Measurements from ENCODE around the gene TLE6. TPM values are rescaled to one million over a fixed set of nuclear protein-coding genes. Genes with fewer than 3 reads are reported as not detected.

Gene TLE6
- total and polyA plus RNA-seq, 2 of the 13 experiments (the other 11 are each of a cell fraction or from before 2014, with no cell fraction given), result 0.24 to 5.5 TPM

GRCh38 chr19:3041327-3041726 lies 64.0 kb downstream of the TLE6 start (continued):
- TF ChIP-seq SYNCRIP (IDR thresholded peaks at IDR 0.05; ENCODE audit: insufficient read depth, low read depth, low read length), result no peak

GRCh38 chr19:3041761-3042620 lies 64.6 kb downstream of the TLE6 start:
- Histone ChIP-seq H3K36me3 (replicated peaks in 1 of 2; ENCODE audit: control insufficient read depth in 1 of 2, insufficient read depth in 2 of 2, low read length in 2 of 2) (no peaks in the 10 kb centered on the region), H3K79me2 (ENCODE audit: insufficient read depth, low read length) (no peaks in the 10 kb centered on the region), H3K27ac (ENCODE audit: extremely low read length, insufficient read depth, low read length) (no peak overlapping the region), H3K4me3 (replicated peaks in 1 of 3; ENCODE audit: insufficient read depth in 1 of 3, low read depth in 2 of 3, low read length in 3 of 3) (peak overlapping the region in 1 of 3 experiments; percentile 16; a peak in 2 of 6 replicates), H3K4me2 (ENCODE audit: low read depth, low read length) (peak overlapping the region; percentile 39; the same call in 1 of the 2 replicates), H4K20me1 (ENCODE audit: insufficient read depth, low read length) (no peaks in the 10 kb centered on the region), H3K4me1 (ENCODE audit: insufficient read depth, low read length) (peaks cover 21% of the 10 kb centered on the region), H3K27me3 (ENCODE audit: control insufficient read depth in 1 of 2, insufficient read depth in 2 of 2, low read length in 2 of 2) (peaks cover 2 to 5% of the 10 kb centered on the region in 2 experiments; a peak in 3 of 5 replicates), H3K9me3 (ENCODE audit: low read length) (no peaks in the 10 kb centered on the region), H2AFZ (ENCODE audit: low read length) (no peak overlapping the region), H3K9ac (ENCODE audit: insufficient read depth, low read depth, low read length) (no peak overlapping the region)
- intact Hi-C loops (cut with micrococcal nuclease; ENCODE audit: unreplicated experiment), result no loop called here
- 21% methylated on average over 27 of the region's 40 CpGs for WGBS (ENCODE audit: low lambda C conversion rate)
- in situ Hi-C loops (cut with HindIII; ENCODE audit: extremely low pct_ligation_motif_present, low pct_unique_long_range_greater_than_20kb), result no loop called here
- peak; percentile 99 for TF ChIP-seq ZNF768 (CRISPR knock-in tag; IDR thresholded peaks at IDR 0.05)
- TF ChIP-seq, protein P1, sequence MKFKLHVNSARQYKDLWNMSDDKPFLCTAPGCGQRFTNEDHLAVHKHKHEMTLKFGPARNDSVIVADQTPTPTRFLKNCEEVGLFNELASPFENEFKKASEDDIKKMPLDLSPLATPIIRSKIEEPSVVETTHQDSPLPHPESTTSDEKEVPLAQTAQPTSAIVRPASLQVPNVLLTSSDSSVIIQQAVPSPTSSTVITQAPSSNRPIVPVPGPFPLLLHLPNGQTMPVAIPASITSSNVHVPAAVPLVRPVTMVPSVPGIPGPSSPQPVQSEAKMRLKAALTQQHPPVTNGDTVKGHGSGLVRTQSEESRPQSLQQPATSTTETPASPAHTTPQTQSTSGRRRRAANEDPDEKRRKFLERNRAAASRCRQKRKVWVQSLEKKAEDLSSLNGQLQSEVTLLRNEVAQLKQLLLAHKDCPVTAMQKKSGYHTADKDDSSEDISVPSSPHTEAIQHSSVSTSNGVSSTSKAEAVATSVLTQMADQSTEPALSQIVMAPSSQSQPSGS (CRISPR knock-in tag; IDR thresholded peaks at IDR 0.05), result no peak
- peak; percentile 64 for TF ChIP-seq ZMYM3 (CRISPR knock-in tag; IDR thresholded peaks at IDR 0.05)
- TF ChIP-seq, protein P2, sequence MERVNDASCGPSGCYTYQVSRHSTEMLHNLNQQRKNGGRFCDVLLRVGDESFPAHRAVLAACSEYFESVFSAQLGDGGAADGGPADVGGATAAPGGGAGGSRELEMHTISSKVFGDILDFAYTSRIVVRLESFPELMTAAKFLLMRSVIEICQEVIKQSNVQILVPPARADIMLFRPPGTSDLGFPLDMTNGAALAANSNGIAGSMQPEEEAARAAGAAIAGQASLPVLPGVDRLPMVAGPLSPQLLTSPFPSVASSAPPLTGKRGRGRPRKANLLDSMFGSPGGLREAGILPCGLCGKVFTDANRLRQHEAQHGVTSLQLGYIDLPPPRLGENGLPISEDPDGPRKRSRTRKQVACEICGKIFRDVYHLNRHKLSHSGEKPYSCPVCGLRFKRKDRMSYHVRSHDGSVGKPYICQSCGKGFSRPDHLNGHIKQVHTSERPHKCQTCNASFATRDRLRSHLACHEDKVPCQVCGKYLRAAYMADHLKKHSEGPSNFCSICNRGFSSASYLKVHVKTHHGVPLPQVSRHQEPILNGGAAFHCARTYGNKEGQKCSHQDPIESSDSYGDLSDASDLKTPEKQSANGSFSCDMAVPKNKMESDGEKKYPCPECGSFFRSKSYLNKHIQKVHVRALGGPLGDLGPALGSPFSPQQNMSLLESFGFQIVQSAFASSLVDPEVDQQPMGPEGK (CRISPR knock-in tag; IDR thresholded peaks at IDR 0.05), result no peak
- no peak for ATAC-seq
- BruUV-seq (replicated peaks), result no TSS peak
- POLR2A ChIA-PET, result no interaction called here
- no peak for DNase-seq (ENCODE audit: low spot score)
- CTCF ChIA-PET (ENCODE audit: low intra/inter-chr PET ratio, low total read pairs), result no interaction called here
- FAIRE-seq, result no peak

Measured in HepG2 (cell line).